K562 (cell line): ENCODE results near the gene ZFX. TPM values are rescaled to one million over a fixed set of nuclear protein-coding genes. Genes with fewer than 3 reads are reported as not detected.
"Not testable (repeated sequence)": the region's sequence is repeated elsewhere in the genome, so short reads cannot be mapped to it uniquely, and the experiment has no call there.

Experiments
- ATAC-seq: fragments of 200-7000 bp; cut with Tn5 transposase; 3 replicates; pipeline ENCODE4 v1.9.1; 2020; ENCODE audit warnings: moderate library complexity
- BruUV-seq: library from RNA; stranded (reverse); fragments of 400-500 nt; replicated peaks from 2 replicates; lab custom pipeline; 2021; lab: Mats Ljungman, UMichigan
- CTCF ChIA-PET: fragments of 300-600 bp; formaldehyde crosslinking; extraction: SDS; loops from one replicate; lab custom pipeline; 2021; ENCODE audit warnings: low intra/inter-chr PET ratio; lab: Yijun Ruan, JAX
- POLR2A ChIA-PET: fragments of 300-600, 350-650 bp; sonication (Branson Sonifier 250); formaldehyde crosslinking; extraction: SDS; loops from one replicate; lab custom pipeline; 2021; ENCODE audit warnings: antibody characterized with exemption, inconsistent platforms; lab: Yijun Ruan, JAX
- DNase-seq, 4 experiments: peaks; one replicate each; pipeline versions ENCODE4 v3.0.0 to v3.0.0-alpha.2; 2011 to 2018; ENCODE audit warnings: low spot score in 3 of 4, mixed read lengths in 3 of 4; ENCODE audit errors: extremely low read depth in 1 of 4
- FAIRE-seq: peaks from 2 replicates; lab custom pipeline; 2011; peaks lifted over from hg19 to GRCh38; lab: Jason Lieb, UNC
- H2AFZ ChIP-seq: 2 replicates; pipeline ENCODE4 v1.6.0; 2011; ENCODE audit warnings: low read depth, low read length, control low read depth, inconsistent platforms
- H3K27ac ChIP-seq: fragments of 200-600 bp; 3 replicates; pipeline ENCODE4 v1.8.0; 2011; ENCODE audit warnings: low read depth, mild to moderate bottlenecking, control low read depth, inconsistent platforms, low read length, moderate library complexity, mixed read lengths; ENCODE audit errors: extremely low read depth
- H3K27me3 ChIP-seq, 2 experiments: fragments of 300-600 bp in 1 of 2; 2 replicates in 1 of 2; 3 replicates in 1 of 2; pipeline versions ENCODE4 v1.6.0 to v1.8.0; 2011; ENCODE audit warnings: inconsistent platforms in 2 of 2, low read length in 2 of 2, mild to moderate bottlenecking in 1 of 2, mixed read lengths in 1 of 2, moderate library complexity in 1 of 2; ENCODE audit not compliant: control insufficient read depth in 2 of 2, insufficient read depth in 2 of 2
- H3K36me3 ChIP-seq: fragments of 300-600 bp; 3 replicates; pipeline ENCODE4 v1.8.0; 2011; ENCODE audit warnings: mild to moderate bottlenecking, low read length, inconsistent platforms; ENCODE audit not compliant: control insufficient read depth, insufficient read depth
- H3K4me1 ChIP-seq, 2 experiments: fragments of 200-600 bp in 1 of 2; replicated peaks in 1 of 2; 2 replicates in 1 of 2; 3 replicates in 1 of 2; pipeline versions ENCODE4 v1.5.1 to v1.8.0; 2011; ENCODE audit warnings: inconsistent platforms in 2 of 2, low read length in 2 of 2, mild to moderate bottlenecking in 1 of 2, mixed read lengths in 1 of 2, moderate library complexity in 1 of 2; ENCODE audit not compliant: control insufficient read depth in 2 of 2, insufficient read depth in 2 of 2
- H3K4me2 ChIP-seq: 2 replicates; pipeline ENCODE4 v1.6.1; 2011; ENCODE audit warnings: low read length, control low read depth, inconsistent platforms, mixed read lengths; ENCODE audit not compliant: insufficient read depth
- H3K4me3 ChIP-seq: fragments of 200-600 bp; sonication (generic), shearing (Covaris generic); 2 replicates; pipeline ENCODE4 v1.5.1; 2016; ENCODE audit warnings: control low read depth, inconsistent platforms
- H3K79me2 ChIP-seq: fragments of 200-600 bp; 3 replicates; pipeline ENCODE4 v1.8.0; 2011; ENCODE audit warnings: low read length, inconsistent platforms; ENCODE audit not compliant: control insufficient read depth, insufficient read depth
- H3K9ac ChIP-seq, 2 experiments: 2 replicates each; pipeline versions ENCODE4 v1.6.0 to v1.6.1; 2011; ENCODE audit warnings: low read depth in 2 of 2, low read length in 2 of 2, control low read depth in 1 of 2, inconsistent platforms in 1 of 2, mild to moderate bottlenecking in 1 of 2, mixed read lengths in 1 of 2; ENCODE audit not compliant: insufficient read depth in 1 of 2
- H3K9me1 ChIP-seq: one replicate; pipeline ENCODE4 v1.6.0; 2011; ENCODE audit warnings: inconsistent platforms, mild to moderate bottlenecking, low read length, moderate library complexity; ENCODE audit not compliant: control insufficient read depth, insufficient read depth
- H3K9me3 ChIP-seq: replicated peaks from 2 replicates; pipeline ENCODE4 v1.5.1; 2011; ENCODE audit warnings: low read depth, low read length, inconsistent platforms; ENCODE audit not compliant: control insufficient read depth, insufficient read depth
- H4K20me1 ChIP-seq: replicated peaks from 2 replicates; pipeline ENCODE4 v1.6.1; 2011; ENCODE audit warnings: low read length, inconsistent platforms, mixed read lengths; ENCODE audit not compliant: control insufficient read depth, insufficient read depth
- CBX5 ChIP-seq: IDR thresholded peaks from 2 replicates; pipeline ENCODE4 v1.6.1; 2014; ENCODE audit warnings: low read depth, borderline replicate concordance
- HNRNPL ChIP-seq: fragments of 200-400 bp; formaldehyde crosslinking; IDR thresholded peaks from 2 replicates; pipeline ENCODE4 v1.6.1; 2017; ENCODE audit warnings: low read depth, mild to moderate bottlenecking, low read length
- MED1 ChIP-seq: sonication (generic); formaldehyde crosslinking; IDR thresholded peaks from 2 replicates; pipeline ENCODE4 v1.8.1; 2023; ENCODE audit warnings: missing genetic modification reagents, borderline replicate concordance
- SMC3 ChIP-seq: conservative IDR thresholded peaks from 2 replicates; pipeline ENCODE4 v1.6.1; 2011; ENCODE audit warnings: low read depth, low read length, improper control_type of control experiment; ENCODE audit not compliant: insufficient read depth
- SRSF3 ChIP-seq: fragments of 200-400 bp; formaldehyde crosslinking; IDR thresholded peaks from 2 replicates; pipeline ENCODE4 v1.6.1; 2016; ENCODE audit warnings: mild to moderate bottlenecking, low read length, moderate library complexity; ENCODE audit not compliant: insufficient read depth
- TBL1XR1 ChIP-seq, 2 experiments: IDR thresholded peaks; 2 replicates each; pipeline ENCODE4 v1.6.1; 2012; ENCODE audit warnings: improper control_type of control experiment in 2 of 2, low read length in 2 of 2, mild to moderate bottlenecking in 1 of 2
- ZNF197 ChIP-seq: fragments of 200-800 bp; sonication (Bioruptor generic); IDR thresholded peaks from 2 replicates; pipeline ENCODE4 v1.6.1; 2016; ENCODE audit warnings: low read depth, missing genetic modification characterization, missing compliant biosample characterization
- ZNF23 ChIP-seq: fragments of 250-450 bp; sonication (Bioruptor Pico); IDR thresholded peaks from 2 replicates; pipeline ENCODE4 v1.4.0; 2020; ENCODE audit warnings: mild to moderate bottlenecking
- ZNF785 ChIP-seq: fragments of 250-450 bp; sonication (Bioruptor Pico); IDR thresholded peaks from 2 replicates; pipeline ENCODE4 v1.4.0; 2020; ENCODE audit warnings: mild to moderate bottlenecking
- WGBS: fragments of 100-300 bp; shearing (Covaris generic); methylation state at CpG from one replicate; pipeline ENCODE4 v1.1.6; 2016; ENCODE audit warnings: low coverage, mixed read lengths; ENCODE audit not compliant: insufficient coverage; ENCODE audit errors: missing lambda C conversion rate; 5-methylcytosine and 5-hydroxymethylcytosine counted together
- in situ Hi-C: fragments of 300-500 bp; cut with MboI; formaldehyde crosslinking; loops from 4 replicates; pipeline ENCODE4 v1.15.0; 2018; ENCODE audit warnings: inconsistent platforms, mixed read lengths
- intact Hi-C: fragments of 100-400 bp; cut with micrococcal nuclease; formaldehyde crosslinking; loops from 2 replicates; pipeline ENCODE4 v1.14.2; 2022
- polyA plus RNA-seq, 8 experiments: library from polyadenylated mRNA; depleted of rRNA in 4 of 8; stranded (reverse) in 5 of 8; unstranded in 3 of 8; fragments of >200 nt; fragmentation: Nextera tagmentation in 2 of 8; fragmentation: Illumina TruSeq in 1 of 8; extraction: Ambion mirVana in 2 of 8; extraction: Trizol in 1 of 8; gene quantifications; 2 replicates each; pipeline versions ENCODE4 v1.2.1 to v1.2.3, GENCODE V29; 2011 to 2014; ENCODE audit warnings: inconsistent platforms in 1 of 8, missing spikeins in 1 of 8
- total RNA-seq, 7 experiments: library from RNA; depleted of rRNA in 6 of 7; stranded (reverse); fragments of >200 nt in 6 of 7; fragmentation: Illumina TruSeq in 2 of 7; extraction: Trizol in 2 of 7; gene quantifications; 2 replicates each; pipeline versions ENCODE4 v1.2.1 to v1.2.3, GENCODE V29; 2011 to 2021; ENCODE audit warnings: low replicate concordance in 1 of 7
- TF ChIP-seq, protein P1 (sequence below): fragments of 250-450 bp; sonication (Bioruptor Pico); IDR thresholded peaks from 2 replicates; pipeline ENCODE4 v1.8.0; 2022; ENCODE audit warnings: inconsistent platforms

Gene ZFX
- total and polyA plus RNA-seq, 9 of the 15 experiments (the other 6 are each of a cell fraction or from before 2014, with no cell fraction given) = 5.3 to 25.2 (median 11.4) TPM

DNA sequence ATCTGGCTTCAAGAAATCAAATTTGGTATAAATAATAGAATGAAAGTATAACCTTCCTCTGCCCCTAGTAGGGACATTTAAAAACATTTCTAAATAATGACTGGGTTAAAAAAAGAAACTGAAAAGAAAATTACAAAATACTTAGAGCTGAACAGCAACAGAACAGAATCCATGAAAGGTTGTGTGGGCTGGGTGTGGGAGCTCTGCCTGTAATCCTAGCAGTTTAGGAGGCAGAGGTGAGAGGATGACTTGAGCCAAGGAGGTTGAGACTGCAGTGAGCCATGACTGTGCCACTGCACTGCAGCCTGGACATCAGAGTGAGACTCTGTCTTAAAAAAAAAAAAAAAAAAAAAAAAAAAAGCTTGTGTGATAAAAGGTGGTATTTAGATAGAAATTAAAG is 12.3 kb upstream of the ZFX start:
- Histone ChIP-seq H3K4me2 (no peak overlapping the region), H3K4me1 (no peaks in the 10 kb centered on the region; a peak in 1 of 5 replicates), H4K20me1 (no peaks in the 10 kb centered on the region), H3K9me3 (no peaks in the 10 kb centered on the region), H3K4me3 (no peak overlapping the region), H3K9me1 (no peaks in the 10 kb centered on the region), H3K9ac (no peak overlapping the region), H2AFZ (no peak overlapping the region), H3K27ac (no peak overlapping the region), H3K36me3 (no peaks in the 10 kb centered on the region), H3K79me2 (no peaks in the 10 kb centered on the region), H3K27me3 (peaks cover 0 to 5% of the 10 kb centered on the region in 2 experiments; a peak in 1 of 5 replicates)
- no peak for DNase-seq
- no peak for FAIRE-seq
- TF ChIP-seq SMC3 = no peak
- no peak for TF ChIP-seq SRSF3
- TF ChIP-seq CBX5 = no peak
- TF ChIP-seq TBL1XR1 (IDR thresholded peaks at IDR 0.05; ENCODE audit: low read length in 2 of 2) = no peak
- no peak for TF ChIP-seq MED1
- TF ChIP-seq ZNF23 (CRISPR knock-in tag) = no peak
- TF ChIP-seq, protein P1, sequence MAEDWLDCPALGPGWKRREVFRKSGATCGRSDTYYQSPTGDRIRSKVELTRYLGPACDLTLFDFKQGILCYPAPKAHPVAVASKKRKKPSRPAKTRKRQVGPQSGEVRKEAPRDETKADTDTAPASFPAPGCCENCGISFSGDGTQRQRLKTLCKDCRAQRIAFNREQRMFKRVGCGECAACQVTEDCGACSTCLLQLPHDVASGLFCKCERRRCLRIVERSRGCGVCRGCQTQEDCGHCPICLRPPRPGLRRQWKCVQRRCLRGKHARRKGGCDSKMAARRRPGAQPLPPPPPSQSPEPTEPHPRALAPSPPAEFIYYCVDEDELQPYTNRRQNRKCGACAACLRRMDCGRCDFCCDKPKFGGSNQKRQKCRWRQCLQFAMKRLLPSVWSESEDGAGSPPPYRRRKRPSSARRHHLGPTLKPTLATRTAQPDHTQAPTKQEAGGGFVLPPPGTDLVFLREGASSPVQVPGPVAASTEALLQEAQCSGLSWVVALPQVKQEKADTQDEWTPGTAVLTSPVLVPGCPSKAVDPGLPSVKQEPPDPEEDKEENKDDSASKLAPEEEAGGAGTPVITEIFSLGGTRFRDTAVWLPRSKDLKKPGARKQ (CRISPR knock-in tag) = no peak
- TF ChIP-seq ZNF197 (CRISPR knock-in tag) = no peak
- TF ChIP-seq HNRNPL = no peak
- TF ChIP-seq ZNF785 (CRISPR knock-in tag) = no peak
- intact Hi-C loops (no loop called here), in situ Hi-C loops (no loop called here)
- no TSS peak for BruUV-seq
- CTCF ChIA-PET = interaction anchor here (0.6 kb wide), 1 partner anchor 115 kb away, joined by 3 read pairs; no protein-coding TSS in a partner anchor
- ATAC-seq = no peak
- POLR2A ChIA-PET = interaction anchor here (0.7 to 0.9 kb wide), 2 partner anchors 9 to 12 kb away, joined by 3 read pairs; partner anchors contain the start of gene ZFX

DNA sequence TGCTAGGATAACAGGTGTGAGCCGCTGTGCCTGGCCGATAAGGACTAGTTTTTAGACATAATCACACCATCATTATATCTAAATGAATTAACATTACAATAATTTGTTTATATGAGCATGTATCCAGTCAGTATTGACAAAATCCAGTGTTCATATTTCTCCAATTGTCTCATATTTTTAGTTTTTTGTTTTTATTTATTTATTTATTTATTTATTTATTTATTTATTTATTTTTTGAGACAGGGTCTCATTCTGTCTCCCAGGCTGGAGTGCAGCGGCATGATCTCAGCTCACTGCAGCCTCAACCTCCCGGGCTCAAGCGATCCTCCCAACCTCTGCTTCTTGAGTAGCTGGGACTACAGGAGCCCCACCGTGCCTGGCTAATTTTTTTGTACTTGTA is 5.5 kb upstream of the ZFX start:
- WGBS = 94% methylated on average over 6 of the region's 6 CpGs
- H3K79me2 ChIP-seq, H3K4me3 ChIP-seq, H3K27ac ChIP-seq, BruUV-seq, in situ Hi-C loops, H2AFZ ChIP-seq, FAIRE-seq, H3K4me2 ChIP-seq, DNase-seq, H3K9me3 ChIP-seq, H4K20me1 ChIP-seq, CTCF ChIA-PET, H3K9ac ChIP-seq, H3K27me3 ChIP-seq, H3K4me1 ChIP-seq, H3K36me3 ChIP-seq, H3K9me1 ChIP-seq, ATAC-seq, intact Hi-C loops: not testable (repeated sequence)
- POLR2A ChIA-PET = interaction anchor here (0.9 to 1.9 kb wide), 2 partner anchors 8 to 13 kb away, joined by 3 to 5 read pairs; no protein-coding TSS in a partner anchor
